HG03280 (cell line): ENCODE measurements around the gene CHCHD1.
"Not testable (repeated sequence)": the region's sequence is repeated elsewhere in the genome, so short reads cannot be mapped to it uniquely, and the experiment has no call there.

Experiments used
- ATAC-seq: cut with Tn5 transposase; IDR thresholded peaks from one replicate; pipeline ENCODE4 v1.9.1; 2021; ENCODE audit warnings: mild to moderate bottlenecking, moderate library complexity; ENCODE audit not compliant: unreplicated experiment

The CHCHD1 gene

GRCh38 chr10:73781879-73782748 is at the start of gene CHCHD1:
TSS of gene CHCHD1 (plus strand) at chr10:73782048. CDS start at chr10:73782076, 28 bp downstream.
- peak; percentile 58 for ATAC-seq

- ATAC-seq: no peak
Observed at GRCh38 chr10:73732426-73732825, 49.4 kb upstream of the CHCHD1 start.

- no peak for ATAC-seq
Observed at GRCh38 chr10:73732931-73733623, 48.8 kb upstream of the CHCHD1 start.

DNA sequence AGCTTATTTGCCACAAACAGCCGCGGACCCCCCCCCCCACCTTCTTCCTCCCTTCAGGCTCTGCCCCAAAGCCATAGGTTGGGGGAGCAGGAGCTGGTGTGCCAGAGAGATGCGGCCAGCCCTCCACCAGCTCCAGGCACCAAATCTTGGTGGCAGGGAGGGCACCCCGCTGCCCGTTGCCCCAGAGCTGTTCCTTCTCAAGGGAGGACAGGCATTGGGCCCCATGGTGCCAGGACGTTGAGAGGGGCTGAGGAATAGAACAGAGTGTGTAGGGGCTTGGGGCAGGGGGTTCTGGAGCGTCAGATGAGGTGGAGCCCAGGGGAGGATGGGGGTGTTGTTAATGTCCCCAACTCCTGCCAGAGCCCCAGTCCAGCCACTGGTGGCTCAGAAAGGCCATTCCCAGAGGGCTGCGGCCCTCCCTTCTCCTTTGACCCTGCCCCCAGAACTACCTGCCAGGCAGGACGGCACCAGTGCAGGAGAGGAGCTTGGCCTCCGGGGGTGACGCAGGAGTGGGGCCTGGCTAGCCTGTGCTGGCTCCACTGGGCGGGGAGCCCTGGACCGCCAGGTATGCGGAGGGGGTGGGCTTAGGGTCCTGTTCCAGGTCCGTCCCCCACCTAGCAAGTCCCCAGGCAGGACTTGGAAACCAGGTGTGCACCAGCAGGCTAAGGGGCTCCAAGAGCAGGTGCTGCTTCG is 47.7 kb upstream of the CHCHD1 start:
- no peak for ATAC-seq

- no peak for ATAC-seq
Observed at GRCh38 chr10:73734796-73735305, 47.0 kb upstream of the CHCHD1 start.

DNA sequence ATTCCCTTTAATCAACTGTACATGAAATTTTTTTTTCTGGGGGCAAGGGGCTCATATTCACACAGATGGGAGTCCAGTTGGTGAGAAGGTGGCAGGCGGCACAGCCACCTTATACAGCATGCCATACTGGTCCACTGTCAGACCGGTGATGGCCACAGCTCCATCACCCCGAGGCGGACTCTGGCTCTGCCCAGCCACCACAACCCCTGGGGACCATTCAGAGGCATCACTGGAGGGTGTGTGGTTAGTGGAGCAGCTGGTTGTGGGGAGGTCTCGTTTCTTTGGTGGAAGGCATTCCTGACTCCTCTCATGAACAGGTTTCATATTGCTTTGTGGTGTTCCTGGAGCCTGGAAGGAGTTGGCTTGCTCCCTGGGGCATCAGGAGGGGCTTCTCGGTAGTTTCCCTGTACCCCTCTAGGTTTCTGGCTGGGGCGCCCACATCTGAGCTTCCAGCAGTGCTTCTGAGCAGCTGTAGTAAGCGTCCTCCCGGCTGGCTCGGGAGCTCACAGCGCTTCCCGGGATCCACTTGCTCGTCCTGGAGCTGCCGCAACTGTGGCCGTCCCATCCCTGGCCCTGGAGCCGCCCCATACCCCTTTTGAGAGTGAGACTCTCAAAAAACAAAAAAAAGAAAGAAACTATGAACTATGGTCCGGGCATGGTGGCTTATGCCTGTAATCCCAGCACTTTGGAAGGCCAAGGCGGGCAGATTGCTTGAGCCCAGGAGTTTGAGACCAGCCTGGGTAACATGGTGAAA is 41.2 kb upstream of the CHCHD1 start:
- not testable (repeated sequence) for ATAC-seq

- no peak for ATAC-seq
Observed at GRCh38 chr10:73742454-73742734, 39.5 kb upstream of the CHCHD1 start.

DNA sequence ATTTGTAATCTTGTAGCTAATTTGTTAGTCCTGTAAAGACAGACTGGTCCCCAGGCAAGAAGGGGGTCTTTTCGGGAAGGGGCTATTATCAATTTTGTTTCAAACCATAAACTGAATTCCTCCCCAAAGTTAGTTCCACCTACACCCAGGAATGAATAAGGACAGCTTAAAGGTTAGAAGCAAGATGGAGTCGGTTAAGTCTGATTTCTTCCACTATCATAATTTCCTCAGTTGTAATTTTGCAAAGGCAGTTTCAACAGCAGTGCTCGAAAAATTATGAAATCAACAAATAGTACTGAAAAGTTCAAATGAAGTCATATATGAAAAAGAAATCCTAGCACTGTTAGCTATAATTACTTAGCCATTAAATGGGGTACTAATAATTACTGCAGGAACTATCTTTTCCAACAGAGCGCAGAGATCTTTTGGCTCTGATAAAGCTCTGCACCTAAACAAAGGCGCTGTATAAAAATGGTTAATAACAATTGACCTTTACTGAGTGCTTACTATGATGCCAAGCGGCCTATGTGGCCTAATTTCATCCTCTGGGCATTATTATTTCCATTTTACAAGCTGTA is 38.4 kb upstream of the CHCHD1 start:
- no peak for ATAC-seq

DNA sequence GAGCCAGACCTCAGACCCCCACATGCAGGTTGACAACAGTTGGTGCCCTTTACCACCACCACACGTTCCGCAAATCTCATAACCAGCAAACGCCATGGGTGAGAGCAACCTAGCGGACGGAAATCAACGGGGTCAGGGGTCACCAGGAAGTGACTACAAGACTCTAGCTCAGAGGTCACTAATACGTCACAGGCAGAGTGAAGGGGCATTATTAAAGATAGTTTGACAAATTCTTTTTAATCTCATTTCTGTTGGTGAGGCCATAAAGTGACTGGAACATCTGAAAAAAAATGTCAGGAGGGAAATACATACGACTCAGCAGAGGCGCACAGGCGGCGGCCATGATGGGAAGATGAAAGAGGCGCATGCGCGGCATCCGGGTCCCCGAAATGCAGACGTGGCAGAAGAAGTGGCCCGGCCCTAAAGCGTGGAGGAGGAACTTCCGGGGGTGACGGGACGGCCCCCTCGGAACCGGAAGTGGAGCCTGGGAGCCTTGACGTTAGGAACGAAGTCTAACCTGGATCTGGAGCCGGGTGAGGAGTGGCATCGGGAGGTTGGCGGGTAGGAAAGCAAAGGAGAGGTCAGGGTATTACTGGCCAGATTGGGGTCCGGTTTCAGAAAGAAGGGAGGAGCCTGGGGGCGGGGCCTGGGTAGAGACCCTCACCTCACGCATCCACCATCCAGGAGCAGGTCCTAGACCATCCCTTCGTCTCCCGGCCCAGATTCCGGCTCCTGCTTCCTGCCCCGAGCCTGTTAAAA is 37.8 kb upstream of the CHCHD1 start, which contains the start of gene SEC24C:
SEC24C (plus strand) TSS at position 468 of the 759 bp plus-strand sequence. CDS start 2,461 bp downstream, outside the sequence.
- peak; percentile 85 for ATAC-seq

GRCh38 chr10:73744664-73744975 is 37.2 kb upstream of the CHCHD1 start:
- peak; percentile 20 for ATAC-seq

- no peak for ATAC-seq
Observed at GRCh38 chr10:73746721-73747120, 35.1 kb upstream of the CHCHD1 start.

DNA sequence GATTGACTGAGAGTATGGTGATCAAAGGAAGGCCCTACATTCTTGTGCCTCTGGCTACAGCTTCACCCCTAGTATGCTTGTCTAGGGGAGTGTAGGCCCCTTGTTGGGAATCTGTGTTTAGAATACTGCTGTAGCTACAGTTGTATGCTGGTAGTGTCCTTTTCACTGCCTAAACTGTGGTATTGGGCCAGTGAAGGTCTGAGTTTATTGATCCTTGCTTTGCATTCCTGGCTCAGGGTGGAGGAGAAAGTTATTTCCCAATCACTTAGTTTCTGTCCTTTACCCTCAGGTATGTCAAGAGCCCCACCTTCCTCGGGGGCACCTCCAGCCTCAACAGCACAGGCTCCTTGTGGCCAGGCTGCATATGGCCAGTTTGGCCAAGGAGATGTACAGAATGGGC is 31.0 kb upstream of the CHCHD1 start:
- ATAC-seq: no peak

DNA sequence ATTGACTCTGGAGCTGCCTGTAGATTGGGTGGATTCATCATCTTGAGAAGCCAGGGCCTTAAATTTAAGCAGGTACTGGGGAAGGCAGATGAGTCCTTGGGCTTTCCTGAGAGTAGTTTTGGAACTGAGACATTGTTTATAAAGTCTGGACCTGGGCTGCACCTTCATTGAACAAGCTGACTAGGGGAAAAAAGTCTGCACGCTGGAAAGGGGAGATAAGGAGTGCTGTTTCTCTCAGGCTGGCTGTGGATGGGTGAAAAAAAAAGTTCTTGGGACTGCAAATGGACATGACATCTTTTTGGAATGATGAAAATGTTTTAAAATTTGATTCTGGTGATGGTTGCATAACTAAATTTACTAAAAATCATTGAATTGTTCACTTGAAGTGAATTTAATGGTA is 25.7 kb upstream of the CHCHD1 start:
- no peak for ATAC-seq

DNA sequence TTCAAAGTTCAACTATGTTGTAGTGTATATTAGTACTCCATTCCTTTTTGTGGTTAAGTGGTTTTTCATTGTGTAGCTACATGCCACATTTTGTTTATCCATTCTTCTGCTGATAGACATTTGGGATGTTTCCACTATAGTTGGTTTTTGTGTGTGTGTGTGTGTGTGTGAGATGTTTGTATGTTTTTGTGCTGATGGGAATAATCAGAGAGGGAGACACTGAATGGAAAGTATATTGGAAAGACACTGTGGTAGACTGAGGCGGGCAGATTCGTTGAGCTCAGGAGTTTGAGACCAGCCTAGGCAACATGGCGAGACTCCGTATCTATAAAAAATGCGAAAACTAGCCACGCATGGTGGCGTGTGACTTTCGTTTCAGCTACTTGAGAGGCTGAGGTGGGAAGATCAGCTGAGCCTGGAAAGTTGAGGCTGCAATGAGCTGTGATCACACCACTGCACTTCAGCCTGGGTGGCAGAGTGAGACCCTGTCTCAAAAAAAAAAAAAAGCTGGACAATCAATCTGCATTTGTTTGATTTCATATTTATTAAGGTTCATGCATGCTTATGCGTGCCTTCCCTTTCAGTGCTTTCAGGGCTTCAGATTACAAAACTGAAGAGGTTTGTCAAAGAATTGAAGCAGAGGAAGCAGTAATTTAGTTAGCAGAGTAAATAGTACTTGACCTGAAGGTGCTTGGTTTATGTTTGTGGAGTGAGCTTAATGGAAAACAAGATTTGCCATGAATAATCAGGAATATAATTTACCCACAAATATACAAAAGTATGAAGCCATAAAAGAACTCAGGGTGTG is 22.9 kb upstream of the CHCHD1 start:
- no peak for ATAC-seq

DNA sequence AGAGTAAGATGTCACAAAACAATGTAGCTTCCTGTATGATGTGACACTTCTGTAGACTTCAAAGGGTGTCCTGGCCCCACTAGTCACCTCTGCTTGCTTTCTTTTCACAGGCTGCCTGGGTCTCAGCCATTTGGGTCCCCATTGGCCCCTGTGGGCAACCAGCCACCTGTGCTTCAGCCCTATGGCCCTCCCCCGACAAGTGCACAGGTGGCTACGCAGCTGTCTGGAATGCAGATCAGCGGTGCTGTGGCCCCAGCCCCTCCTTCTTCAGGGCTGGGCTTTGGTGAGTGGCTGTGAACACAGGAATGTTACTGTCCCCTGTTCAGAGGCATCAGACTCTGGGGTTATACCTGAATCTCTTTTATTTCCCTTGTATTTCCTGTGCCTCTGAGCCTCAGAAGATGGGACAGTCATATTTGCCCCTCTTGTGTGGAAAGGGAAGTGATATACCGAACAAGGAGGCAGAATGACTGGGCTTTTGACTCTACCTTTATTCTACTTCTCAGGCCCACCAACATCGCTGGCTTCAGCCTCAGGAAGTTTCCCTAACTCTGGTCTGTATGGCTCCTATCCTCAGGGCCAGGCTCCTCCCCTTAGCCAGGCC is 22.2 kb upstream of the CHCHD1 start:
- ATAC-seq: no peak

GRCh38 chr10:73761781-73762180 is 20.1 kb upstream of the CHCHD1 start:
- ATAC-seq: no peak

DNA sequence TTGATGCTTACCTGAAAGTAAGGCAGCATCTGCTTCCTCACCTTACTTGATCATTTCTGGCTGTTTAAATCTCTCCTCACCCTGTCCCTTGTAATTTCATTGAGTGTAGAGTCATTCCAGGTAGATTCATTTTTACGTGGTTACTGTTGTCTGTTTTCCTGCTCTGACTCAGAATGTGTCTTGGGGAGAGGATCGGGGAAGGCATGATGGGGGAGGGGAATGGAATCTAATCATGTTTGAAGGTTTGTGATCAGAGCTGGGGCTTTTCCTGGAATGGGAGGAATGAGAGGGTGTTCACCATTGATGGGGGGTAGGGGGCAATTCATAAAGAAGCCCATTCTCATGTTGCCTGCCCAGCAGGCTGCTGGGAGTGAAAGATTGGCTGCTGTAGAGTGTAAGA is 18.9 kb upstream of the CHCHD1 start:
- no peak for ATAC-seq

DNA sequence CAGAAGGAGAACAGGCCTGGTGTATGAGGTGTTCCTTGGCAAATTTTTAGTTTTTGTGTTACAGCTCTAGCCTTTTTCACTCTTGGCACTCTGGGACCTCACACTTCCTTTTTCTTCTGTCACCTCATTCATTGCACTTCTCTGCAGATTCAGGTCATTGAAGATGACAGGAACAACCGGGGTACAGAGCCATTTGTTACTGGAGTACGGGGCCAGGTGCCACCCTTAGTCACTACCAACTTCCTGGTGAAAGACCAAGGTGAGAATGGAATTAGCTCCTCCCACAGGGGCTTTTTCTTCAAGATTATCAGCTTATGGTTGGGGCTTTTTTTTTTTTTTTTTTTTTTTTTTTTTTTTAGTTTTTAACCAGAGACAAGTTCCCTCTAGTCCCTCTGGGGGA is 18.5 kb upstream of the CHCHD1 start:
- no peak for ATAC-seq

DNA sequence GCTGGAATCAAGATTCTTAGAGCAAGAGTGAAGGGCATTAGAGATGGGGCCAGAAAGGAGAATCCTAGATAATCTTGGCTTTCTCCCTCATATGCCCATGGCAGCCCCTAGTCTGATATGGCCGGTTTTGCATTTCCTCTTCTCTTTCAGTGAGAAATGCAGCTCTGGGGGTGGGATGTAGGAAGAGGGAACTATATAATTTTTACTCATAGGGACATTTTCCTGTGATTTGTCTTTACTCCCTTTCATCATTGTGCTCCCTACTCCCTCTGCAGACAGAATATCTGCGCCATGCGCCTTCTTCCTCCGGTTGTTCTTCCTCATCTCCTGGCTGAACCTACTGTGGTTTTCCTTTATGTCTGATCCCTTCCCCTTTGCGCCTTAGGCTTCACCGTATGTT is 16.8 kb upstream of the CHCHD1 start:
- no peak for ATAC-seq
